Endothelial cell of umbilical vein (primary cell): Measurements from ENCODE around the gene PLEKHG4B. TPM values are rescaled to one million over a fixed set of nuclear protein-coding genes. Genes with fewer than 3 reads are reported as not detected.

ENCODE experiments used
- BruUV-seq: library from RNA; stranded (reverse); fragments of 400-500 nt; replicated peaks from 2 replicates; lab custom pipeline; 2021; lab: Mats Ljungman, UMichigan
- CTCF ChIA-PET: fragments of 300-600, 350-600 bp; sonication (Branson Sonifier 250); formaldehyde crosslinking; loops from one replicate; lab custom pipeline; 2021; ENCODE audit warnings: antibody characterized with exemption, inconsistent platforms; lab: Charles Lee
- POLR2A ChIA-PET: fragments of 300-600, 350-600 bp; sonication (Branson Sonifier 250); formaldehyde crosslinking; loops from one replicate; lab custom pipeline; 2021; ENCODE audit warnings: antibody characterized with exemption, inconsistent platforms; lab: Charles Lee
- DNase-seq: peaks from one replicate; pipeline ENCODE4 v3.0.0-alpha.2; 2011; ENCODE audit warnings: low read depth, low spot score
- FAIRE-seq: peaks from 2 replicates; lab custom pipeline; 2011; peaks lifted over from hg19 to GRCh38; lab: Jason Lieb, UNC
- H2AFZ ChIP-seq: 2 replicates; pipeline ENCODE4 v1.6.0; 2012; ENCODE audit warnings: low read depth, low read length, control low read depth, inconsistent platforms
- H3K27ac ChIP-seq: 2 replicates; pipeline ENCODE4 v1.5.1; 2011; ENCODE audit warnings: low read depth, mild to moderate bottlenecking, control low read depth, low read length, moderate library complexity; ENCODE audit not compliant: insufficient read depth
- H3K27me3 ChIP-seq, 2 experiments: 2 replicates each; pipeline versions ENCODE4 v1.6.0 to v1.6.1; 2011; ENCODE audit warnings: low read length in 2 of 2, mixed read lengths in 1 of 2; ENCODE audit not compliant: control insufficient read depth in 2 of 2, insufficient read depth in 2 of 2
- H3K36me3 ChIP-seq, 2 experiments: 2 replicates in 1 of 2; 3 replicates in 1 of 2; pipeline ENCODE4 v1.5.1; 2011; ENCODE audit warnings: low read length in 2 of 2, mild to moderate bottlenecking in 1 of 2, moderate library complexity in 1 of 2; ENCODE audit not compliant: control insufficient read depth in 2 of 2, insufficient read depth in 2 of 2; ENCODE audit errors: extremely low read depth in 1 of 2
- H3K4me1 ChIP-seq: 3 replicates; pipeline ENCODE4 v1.5.1; 2011; ENCODE audit warnings: mild to moderate bottlenecking, low read length; ENCODE audit not compliant: control insufficient read depth, insufficient read depth; ENCODE audit errors: extremely low read depth
- H3K4me2 ChIP-seq: 2 replicates; pipeline ENCODE4 v1.6.1; 2011; ENCODE audit warnings: low read length, control low read depth, mixed read lengths; ENCODE audit not compliant: insufficient read depth
- H3K4me3 ChIP-seq, 3 experiments: fragments of 200-600 bp in 1 of 3; sonication (generic), shearing (Covaris generic) in 1 of 3; replicated peaks in 1 of 3; 2 replicates each; pipeline ENCODE4 v1.5.1; 2011 to 2016; ENCODE audit warnings: control low read depth in 3 of 3, low read length in 3 of 3, mild to moderate bottlenecking in 2 of 3, inconsistent platforms in 1 of 3, low read depth in 1 of 3, moderate library complexity in 1 of 3; ENCODE audit not compliant: insufficient read depth in 1 of 3
- H3K79me2 ChIP-seq: 2 replicates; pipeline ENCODE4 v1.6.0; 2012; ENCODE audit warnings: low read length, inconsistent platforms; ENCODE audit not compliant: control insufficient read depth, insufficient read depth
- H3K9ac ChIP-seq: replicated peaks from 2 replicates; pipeline ENCODE3; 2011; ENCODE audit warnings: low read length, control low read depth; ENCODE audit not compliant: insufficient read depth; ENCODE audit errors: extremely low read depth
- H3K9me1 ChIP-seq: replicated peaks from 3 replicates; pipeline ENCODE4 v1.6.0; 2011; ENCODE audit warnings: mild to moderate bottlenecking, low read length; ENCODE audit not compliant: control insufficient read depth, insufficient read depth; ENCODE audit errors: extremely low read depth
- H3K9me3 ChIP-seq: replicated peaks from 2 replicates; pipeline ENCODE4 v1.5.1; 2012; ENCODE audit warnings: low read length, inconsistent platforms; ENCODE audit not compliant: control insufficient read depth, insufficient read depth
- H4K20me1 ChIP-seq: replicated peaks from 2 replicates; pipeline ENCODE3; 2011; ENCODE audit warnings: mild to moderate bottlenecking, low read length; ENCODE audit not compliant: control insufficient read depth, insufficient read depth; ENCODE audit errors: extremely low read depth
- CTCF ChIP-seq, 2 donors: IDR thresholded peaks; 1 replicate in 1 of 2; 2 replicates in 1 of 2; pipeline ENCODE4 v1.5.1; 2011; ENCODE audit warnings: low read length in 2 of 2, mild to moderate bottlenecking in 2 of 2, moderate library complexity in 2 of 2, control low read depth in 1 of 2, inconsistent platforms in 1 of 2, low read depth in 1 of 2; ENCODE audit not compliant: insufficient read depth in 1 of 2; ENCODE audit errors: extremely low read depth in 1 of 2
- EZH2 ChIP-seq: IDR thresholded peaks from 2 replicates; pipeline ENCODE4 v1.6.1; 2012; ENCODE audit warnings: borderline replicate concordance, low read depth, mild to moderate bottlenecking, moderate library complexity, low read length, inconsistent platforms; ENCODE audit not compliant: severe bottlenecking
- FOS ChIP-seq: IDR thresholded peaks from 2 replicates; pipeline ENCODE4 v1.6.1; 2011; ENCODE audit warnings: mild to moderate bottlenecking, low read length, moderate library complexity, borderline replicate concordance; ENCODE audit not compliant: insufficient read depth
- GATA2 ChIP-seq: IDR thresholded peaks from 2 replicates; pipeline ENCODE4 v1.7.0; 2011; ENCODE audit warnings: low read depth, mild to moderate bottlenecking, moderate library complexity, mixed read lengths, low read length; ENCODE audit not compliant: insufficient read length, insufficient read depth
- JUN ChIP-seq: IDR thresholded peaks from 2 replicates; pipeline ENCODE4 v1.6.1; 2011; ENCODE audit warnings: borderline replicate concordance, low read depth; ENCODE audit not compliant: insufficient read length, insufficient read depth
- MAX ChIP-seq: IDR thresholded peaks from 2 replicates; pipeline ENCODE4 v1.6.1; 2011; ENCODE audit not compliant: insufficient read depth, insufficient read length
- MYC ChIP-seq: IDR thresholded peaks from one replicate; pipeline ENCODE4 v1.6.1; 2011; ENCODE audit warnings: mild to moderate bottlenecking, low read depth, low read length
- POLR2A ChIP-seq: IDR thresholded peaks from 2 replicates; pipeline ENCODE4 v1.6.1; 2012; ENCODE audit warnings: low read depth, mild to moderate bottlenecking, control low read depth, low read length
- POLR2AphosphoS5 ChIP-seq: IDR thresholded peaks from 2 replicates; pipeline ENCODE4 v1.6.1; 2012; ENCODE audit warnings: low read depth, mild to moderate bottlenecking, control low read depth, low read length, moderate library complexity; ENCODE audit not compliant: insufficient read depth
- dilution Hi-C: fragments of 300-500 bp; cut with MboI; formaldehyde crosslinking; loops from one replicate; pipeline ENCODE4 v1.15.0; 2019; ENCODE audit warnings: low sequenced_read_pairs; ENCODE audit not compliant: extremely low pct_ligation_motif_present
- intact Hi-C: fragments of 100-400 bp; cut with micrococcal nuclease; formaldehyde crosslinking; loops from one replicate; pipeline ENCODE4 v1.10.0; 2022
- polyA plus RNA-seq, 4 experiments: library from polyadenylated mRNA; depleted of rRNA in 3 of 4; stranded (reverse) in 3 of 4; unstranded in 1 of 4; fragments of >200 nt; gene quantifications; 2 replicates each; pipeline versions ENCODE4 v1.2.1 to v1.2.3, GENCODE V29; 2011 to 2012; ENCODE audit warnings: missing spikeins in 1 of 4
- total RNA-seq: library from RNA; stranded (reverse); gene quantifications from 2 replicates; pipeline ENCODE4 v1.2.3, GENCODE V29; 2021

Gene PLEKHG4B
- total and polyA plus RNA-seq, 2 donors (not counting 3 experiments of a cell fraction or from before 2014, with no cell fraction given), result not detected

- Histone ChIP-seq H3K27me3 (peaks cover 0 to 2% of the 10 kb centered on the region in 2 experiments), H3K9ac (no peak overlapping the region), H2AFZ (no peak overlapping the region), H3K9me1 (no peaks in the 10 kb centered on the region), H3K4me1 (no peaks in the 10 kb centered on the region), H3K79me2 (no peaks in the 10 kb centered on the region), H3K27ac (no peak overlapping the region), H3K36me3 (no peaks in the 10 kb centered on the region), H3K9me3 (no peaks in the 10 kb centered on the region), H3K4me2 (no peak overlapping the region), H4K20me1 (no peaks in the 10 kb centered on the region), H3K4me3 (no peak overlapping the region)
- CTCF ChIA-PET, result no interaction called here
- POLR2A ChIA-PET, result no interaction called here
- no TSS peak for BruUV-seq
- TF ChIP-seq GATA2, result no peak
- no peak for TF ChIP-seq POLR2A
- TF ChIP-seq FOS, result no peak
- TF ChIP-seq CTCF (IDR thresholded peaks at IDR 0.05; ENCODE audit: extremely low read depth in 1 of 2, insufficient read depth in 1 of 2, low read depth in 1 of 2, low read length in 2 of 2), result no peak
- no peak for TF ChIP-seq MYC
- TF ChIP-seq EZH2, result no peak
- TF ChIP-seq MAX, result no peak
- TF ChIP-seq POLR2AphosphoS5, result no peak
- no peak for TF ChIP-seq JUN
- FAIRE-seq (no peak), DNase-seq (no peak)
- dilution Hi-C loops (no loop called here), intact Hi-C loops (no loop called here)
Observed at GRCh38 chr5:127886-128285, 35.9 kb downstream of the PLEKHG4B start.
